ENCODE results near the gene USE1.

Gene USE1

GRCh38 chr19:17259118-17259780 lies 44.1 kb downstream of the USE1 start:
- peak; percentile 34 for DNase-seq (ENCODE audit: low read depth)

GRCh38 chr19:17259934-17260333 lies 44.8 kb downstream of the USE1 start:
- DNase-seq (ENCODE audit: low read depth), result no peak

GRCh38 chr19:17260842-17261325 lies 45.7 kb downstream of the USE1 start:
- peak; percentile 60 for DNase-seq (ENCODE audit: low read depth)

GRCh38 chr19:17262557-17262956 lies 47.4 kb downstream of the USE1 start:
- no peak for DNase-seq (ENCODE audit: low read depth)

- DNase-seq (ENCODE audit: low read depth), result no peak
Observed at GRCh38 chr19:17263712-17264640, 48.8 kb downstream of the USE1 start.

- DNase-seq (ENCODE audit: low read depth), result no peak
Observed at GRCh38 chr19:17264641-17264979, 49.5 kb downstream of the USE1 start, which contains the start of gene USHBP1. Gene USHBP1, minus strand, starts transcription at chr19:17264745. Its CDS starts 446 bp downstream, at chr19:17264299.

GRCh38 chr19:17266026-17266425 lies 50.9 kb downstream of the USE1 start:
- no peak for DNase-seq (ENCODE audit: low read depth)

- DNase-seq (ENCODE audit: low read depth), result no peak
Observed at GRCh38 chr19:17266589-17266974, 51.4 kb downstream of the USE1 start.

GRCh38 chr19:17266975-17267788 lies 52.0 kb downstream of the USE1 start, which contains the start of gene BABAM1:
Gene BABAM1, plus strand, starts transcription at chr19:17267443. Its CDS starts 1,364 bp downstream, at chr19:17268807.
- peak; percentile 99 for DNase-seq (ENCODE audit: low read depth)

- DNase-seq (ENCODE audit: low read depth), result no peak
Observed at GRCh38 chr19:17268754-17269153, 53.6 kb downstream of the USE1 start.

Measured in iris pigment epithelial cell (primary cell).